ENCODE results near the gene SUPT3H. TPM values are rescaled to one million over a fixed set of nuclear protein-coding genes. Genes with fewer than 3 reads are reported as not detected.
A peak's percentile ranks its signal among the peaks of the same experiment; 100 is the strongest.
"Not testable (repeated sequence)": the region's sequence is repeated elsewhere in the genome, so short reads cannot be mapped to it uniquely, and the experiment has no call there.

The SUPT3H gene
- total RNA-seq, 1 experiment from 2014 or later, result 6.4 TPM

GRCh38 chr6:45215759-45216158 is 162.0 kb downstream of the SUPT3H start:
- in situ Hi-C loops (cut with HindIII; ENCODE audit: low pct_unique_long_range_greater_than_20kb, low sequenced_read_pairs), result no loop called here

GRCh38 chr6:45212976-45213375 is 164.8 kb downstream of the SUPT3H start:
- in situ Hi-C loops (cut with HindIII; ENCODE audit: low pct_unique_long_range_greater_than_20kb, low sequenced_read_pairs), result no loop called here
- no peak for DNase-seq (ENCODE audit: low read depth, low spot score)

More at GRCh38 chr6:45215759-45216158, 162.0 kb downstream of the SUPT3H start:
- DNase-seq (ENCODE audit: low read depth, low spot score), result no peak

GRCh38 chr6:45209762-45210161 is 168.0 kb downstream of the SUPT3H start:
- in situ Hi-C loops (cut with HindIII; ENCODE audit: low pct_unique_long_range_greater_than_20kb, low sequenced_read_pairs), result no loop called here
- DNase-seq (ENCODE audit: low read depth, low spot score), result no peak

GRCh38 chr6:45206793-45207492 is 170.8 kb downstream of the SUPT3H start:
- in situ Hi-C loops (cut with HindIII; ENCODE audit: low pct_unique_long_range_greater_than_20kb, low sequenced_read_pairs), result no loop called here
- no peak for DNase-seq (ENCODE audit: low read depth, low spot score)

- DNase-seq (ENCODE audit: low read depth, low spot score), result no peak
- in situ Hi-C loops (cut with HindIII; ENCODE audit: low pct_unique_long_range_greater_than_20kb, low sequenced_read_pairs), result no loop called here
Measured at GRCh38 chr6:45201484-45201883, 176.2 kb downstream of the SUPT3H start.

- no peak for DNase-seq (ENCODE audit: low read depth, low spot score)
- in situ Hi-C loops (cut with HindIII; ENCODE audit: low pct_unique_long_range_greater_than_20kb, low sequenced_read_pairs), result no loop called here
Measured at GRCh38 chr6:45200510-45200909, 177.2 kb downstream of the SUPT3H start.

- in situ Hi-C loops (cut with HindIII; ENCODE audit: low pct_unique_long_range_greater_than_20kb, low sequenced_read_pairs), result no loop called here
- DNase-seq (ENCODE audit: low read depth, low spot score), result peak; percentile 9
Measured at GRCh38 chr6:45199554-45199953, 178.2 kb downstream of the SUPT3H start.

- in situ Hi-C loops (cut with HindIII; ENCODE audit: low pct_unique_long_range_greater_than_20kb, low sequenced_read_pairs), result no loop called here
- DNase-seq (ENCODE audit: low read depth, low spot score), result no peak
Measured at GRCh38 chr6:45196121-45196520, 181.6 kb downstream of the SUPT3H start.

GRCh38 chr6:45195137-45195536 is 182.6 kb downstream of the SUPT3H start:
- in situ Hi-C loops (cut with HindIII; ENCODE audit: low pct_unique_long_range_greater_than_20kb, low sequenced_read_pairs), result no loop called here
- no peak for DNase-seq (ENCODE audit: low read depth, low spot score)

- in situ Hi-C loops (cut with HindIII; ENCODE audit: low pct_unique_long_range_greater_than_20kb, low sequenced_read_pairs), result no loop called here
- no peak for DNase-seq (ENCODE audit: low read depth, low spot score)
Measured at GRCh38 chr6:45192556-45192955, 185.2 kb downstream of the SUPT3H start.

GRCh38 chr6:45191414-45191813 is 186.3 kb downstream of the SUPT3H start:
- in situ Hi-C loops (cut with HindIII; ENCODE audit: low pct_unique_long_range_greater_than_20kb, low sequenced_read_pairs), result no loop called here
- DNase-seq (ENCODE audit: low read depth, low spot score), result no peak

GRCh38 chr6:45187836-45188235 is 189.9 kb downstream of the SUPT3H start:
- in situ Hi-C loops (cut with HindIII; ENCODE audit: low pct_unique_long_range_greater_than_20kb, low sequenced_read_pairs), result no loop called here
- no peak for DNase-seq (ENCODE audit: low read depth, low spot score)

GRCh38 chr6:45185403-45186251 is 192.1 kb downstream of the SUPT3H start:
- peak; percentile 16 for DNase-seq (ENCODE audit: low read depth, low spot score)
- in situ Hi-C loops (cut with HindIII; ENCODE audit: low pct_unique_long_range_greater_than_20kb, low sequenced_read_pairs), result no loop called here

- no peak for DNase-seq (ENCODE audit: low read depth, low spot score)
- in situ Hi-C loops (cut with HindIII; ENCODE audit: low pct_unique_long_range_greater_than_20kb, low sequenced_read_pairs), result no loop called here
Measured at GRCh38 chr6:45184937-45185336, 192.8 kb downstream of the SUPT3H start.

GRCh38 chr6:45184040-45184439 is 193.7 kb downstream of the SUPT3H start:
- in situ Hi-C loops (cut with HindIII; ENCODE audit: low pct_unique_long_range_greater_than_20kb, low sequenced_read_pairs), result no loop called here
- no peak for DNase-seq (ENCODE audit: low read depth, low spot score)

- in situ Hi-C loops (cut with HindIII; ENCODE audit: low pct_unique_long_range_greater_than_20kb, low sequenced_read_pairs); DNase-seq (ENCODE audit: low read depth, low spot score): not testable (repeated sequence)
Measured at GRCh38 chr6:45176373-45176772, 201.4 kb downstream of the SUPT3H start.

- DNase-seq (ENCODE audit: low read depth, low spot score), result no peak
- in situ Hi-C loops (cut with HindIII; ENCODE audit: low pct_unique_long_range_greater_than_20kb, low sequenced_read_pairs), result no loop called here
Measured at GRCh38 chr6:45175272-45175671, 202.5 kb downstream of the SUPT3H start.

- in situ Hi-C loops (cut with HindIII; ENCODE audit: low pct_unique_long_range_greater_than_20kb, low sequenced_read_pairs), result no loop called here
- no peak for DNase-seq (ENCODE audit: low read depth, low spot score)
Measured at GRCh38 chr6:45174045-45174444, 203.7 kb downstream of the SUPT3H start.

- no peak for DNase-seq (ENCODE audit: low read depth, low spot score)
- in situ Hi-C loops (cut with HindIII; ENCODE audit: low pct_unique_long_range_greater_than_20kb, low sequenced_read_pairs), result no loop called here
Measured at GRCh38 chr6:45171380-45171779, 206.4 kb downstream of the SUPT3H start.
